K562 (cell line): ENCODE measurements around the gene SLC5A5. TPM values are rescaled to one million over a fixed set of nuclear protein-coding genes. Genes with fewer than 3 reads are reported as not detected.

Experiments used
- ATAC-seq: fragments of 200-7000 bp; cut with Tn5 transposase; 3 replicates; pipeline ENCODE4 v1.9.1; 2020; ENCODE audit warnings: moderate library complexity
- BruUV-seq: library from RNA; stranded (reverse); fragments of 400-500 nt; replicated peaks from 2 replicates; lab custom pipeline; 2021; lab: Mats Ljungman, UMichigan
- CTCF ChIA-PET: fragments of 300-600 bp; formaldehyde crosslinking; extraction: SDS; loops from one replicate; lab custom pipeline; 2021; ENCODE audit warnings: low intra/inter-chr PET ratio; lab: Yijun Ruan, JAX
- POLR2A ChIA-PET: fragments of 300-600, 350-650 bp; sonication (Branson Sonifier 250); formaldehyde crosslinking; extraction: SDS; loops from one replicate; lab custom pipeline; 2021; ENCODE audit warnings: antibody characterized with exemption, inconsistent platforms; lab: Yijun Ruan, JAX
- DNase-seq, 4 experiments: peaks; one replicate each; pipeline versions ENCODE4 v3.0.0 to v3.0.0-alpha.2; 2011 to 2018; ENCODE audit warnings: low spot score in 3 of 4, mixed read lengths in 3 of 4; ENCODE audit errors: extremely low read depth in 1 of 4
- FAIRE-seq: peaks from 2 replicates; lab custom pipeline; 2011; peaks lifted over from hg19 to GRCh38; lab: Jason Lieb, UNC
- H2AFZ ChIP-seq: 2 replicates; pipeline ENCODE4 v1.6.0; 2011; ENCODE audit warnings: low read depth, low read length, control low read depth, inconsistent platforms
- H3K27ac ChIP-seq: fragments of 200-600 bp; 3 replicates; pipeline ENCODE4 v1.8.0; 2011; ENCODE audit warnings: low read depth, mild to moderate bottlenecking, control low read depth, inconsistent platforms, low read length, moderate library complexity, mixed read lengths; ENCODE audit errors: extremely low read depth
- H3K27me3 ChIP-seq, 2 experiments: fragments of 300-600 bp in 1 of 2; 2 replicates in 1 of 2; 3 replicates in 1 of 2; pipeline versions ENCODE4 v1.6.0 to v1.8.0; 2011; ENCODE audit warnings: inconsistent platforms in 2 of 2, low read length in 2 of 2, mild to moderate bottlenecking in 1 of 2, mixed read lengths in 1 of 2, moderate library complexity in 1 of 2; ENCODE audit not compliant: control insufficient read depth in 2 of 2, insufficient read depth in 2 of 2
- H3K36me3 ChIP-seq: fragments of 300-600 bp; 3 replicates; pipeline ENCODE4 v1.8.0; 2011; ENCODE audit warnings: mild to moderate bottlenecking, low read length, inconsistent platforms; ENCODE audit not compliant: control insufficient read depth, insufficient read depth
- H3K4me1 ChIP-seq, 2 experiments: fragments of 200-600 bp in 1 of 2; replicated peaks in 1 of 2; 2 replicates in 1 of 2; 3 replicates in 1 of 2; pipeline versions ENCODE4 v1.5.1 to v1.8.0; 2011; ENCODE audit warnings: inconsistent platforms in 2 of 2, low read length in 2 of 2, mild to moderate bottlenecking in 1 of 2, mixed read lengths in 1 of 2, moderate library complexity in 1 of 2; ENCODE audit not compliant: control insufficient read depth in 2 of 2, insufficient read depth in 2 of 2
- H3K4me2 ChIP-seq: 2 replicates; pipeline ENCODE4 v1.6.1; 2011; ENCODE audit warnings: low read length, control low read depth, inconsistent platforms, mixed read lengths; ENCODE audit not compliant: insufficient read depth
- H3K4me3 ChIP-seq: fragments of 200-600 bp; sonication (generic), shearing (Covaris generic); 2 replicates; pipeline ENCODE4 v1.5.1; 2016; ENCODE audit warnings: control low read depth, inconsistent platforms
- H3K79me2 ChIP-seq: fragments of 200-600 bp; 3 replicates; pipeline ENCODE4 v1.8.0; 2011; ENCODE audit warnings: low read length, inconsistent platforms; ENCODE audit not compliant: control insufficient read depth, insufficient read depth
- H3K9ac ChIP-seq, 2 experiments: 2 replicates each; pipeline versions ENCODE4 v1.6.0 to v1.6.1; 2011; ENCODE audit warnings: low read depth in 2 of 2, low read length in 2 of 2, control low read depth in 1 of 2, inconsistent platforms in 1 of 2, mild to moderate bottlenecking in 1 of 2, mixed read lengths in 1 of 2; ENCODE audit not compliant: insufficient read depth in 1 of 2
- H3K9me1 ChIP-seq: one replicate; pipeline ENCODE4 v1.6.0; 2011; ENCODE audit warnings: inconsistent platforms, mild to moderate bottlenecking, low read length, moderate library complexity; ENCODE audit not compliant: control insufficient read depth, insufficient read depth
- H3K9me3 ChIP-seq: replicated peaks from 2 replicates; pipeline ENCODE4 v1.5.1; 2011; ENCODE audit warnings: low read depth, low read length, inconsistent platforms; ENCODE audit not compliant: control insufficient read depth, insufficient read depth
- H4K20me1 ChIP-seq: replicated peaks from 2 replicates; pipeline ENCODE4 v1.6.1; 2011; ENCODE audit warnings: low read length, inconsistent platforms, mixed read lengths; ENCODE audit not compliant: control insufficient read depth, insufficient read depth
- CBX8 ChIP-seq: fragments of 200-600 bp; sonication (generic); IDR thresholded peaks from 2 replicates; pipeline ENCODE4 v1.6.1; 2012; ENCODE audit warnings: borderline replicate concordance, mixed run types, low read depth, mild to moderate bottlenecking, moderate library complexity, mixed read lengths, low read length, control low read depth, inconsistent platforms; ENCODE audit not compliant: poor library complexity, severe bottlenecking; ENCODE audit errors: extremely low read depth
- CTBP1 ChIP-seq: fragments of 450-650 bp; IDR thresholded peaks from 2 replicates; pipeline ENCODE4 v1.6.1; 2016; ENCODE audit warnings: borderline replicate concordance
- E2F6 ChIP-seq, 2 experiments: IDR thresholded peaks; 2 replicates each; pipeline ENCODE4 v1.6.1; 2011; ENCODE audit warnings: borderline replicate concordance in 1 of 2, control low read depth in 1 of 2, low read depth in 1 of 2, low read length in 1 of 2, mild to moderate bottlenecking in 1 of 2, mixed read lengths in 1 of 2, moderate library complexity in 1 of 2; ENCODE audit not compliant: insufficient read depth in 1 of 2, insufficient read length in 1 of 2, poor library complexity in 1 of 2, severe bottlenecking in 1 of 2; ENCODE audit errors: extremely low read depth in 1 of 2
- FOXP4 ChIP-seq: sonication (generic); formaldehyde crosslinking; IDR thresholded peaks from 2 replicates; pipeline ENCODE4 v1.8.0; 2022; ENCODE audit warnings: mild to moderate bottlenecking, missing genetic modification reagents, borderline replicate concordance
- HMGN3 ChIP-seq: IDR thresholded peaks from 2 replicates; pipeline ENCODE4 v1.6.1; 2011; ENCODE audit warnings: borderline replicate concordance, low read depth, mild to moderate bottlenecking, mixed read lengths, low read length; ENCODE audit not compliant: insufficient read length; ENCODE audit errors: extremely low read depth
- KDM2B ChIP-seq: fragments of 250-450 bp; sonication (Bioruptor Pico); IDR thresholded peaks from 2 replicates; pipeline ENCODE4 v1.8.0; 2021; ENCODE audit warnings: mild to moderate bottlenecking, moderate library complexity
- MAZ ChIP-seq, 2 experiments: fragments of 450-650 bp in 1 of 2; sonication (generic) in 1 of 2; formaldehyde crosslinking; IDR thresholded peaks in 1 of 2; conservative IDR thresholded peaks in 1 of 2; 2 replicates each; pipeline versions ENCODE4 v1.4.0 to v1.5.0; 2020; ENCODE audit warnings: mild to moderate bottlenecking in 1 of 2, missing genetic modification reagents in 1 of 2
- NFE2 ChIP-seq: IDR thresholded peaks from 2 replicates; pipeline ENCODE4 v1.6.1; 2014; ENCODE audit warnings: antibody characterized with exemption, low read depth
- NRF1 ChIP-seq, 2 experiments: fragments of 450-650 bp; IDR thresholded peaks in 1 of 2; conservative IDR thresholded peaks in 1 of 2; 2 replicates each; pipeline ENCODE4 v1.6.1; 2014; ENCODE audit warnings: mild to moderate bottlenecking in 2 of 2
- PHF20 ChIP-seq: fragments of 450-650 bp; IDR thresholded peaks from 2 replicates; pipeline ENCODE4 v1.6.1; 2018; ENCODE audit not compliant: partially characterized antibody
- POLR2H ChIP-seq: IDR thresholded peaks from 2 replicates; pipeline ENCODE4 v1.6.1; 2016; ENCODE audit warnings: missing genetic modification characterization, low read depth, mild to moderate bottlenecking, control low read depth, missing compliant biosample characterization, moderate library complexity
- RAD51 ChIP-seq: fragments of 450-650 bp; IDR thresholded peaks from 2 replicates; pipeline ENCODE4 v1.7.1; 2016; ENCODE audit warnings: low read depth, mild to moderate bottlenecking, borderline replicate concordance
- TCF3 ChIP-seq: sonication (generic); formaldehyde crosslinking; IDR thresholded peaks from 2 replicates; pipeline ENCODE4 v1.4.0; 2020; ENCODE audit warnings: mild to moderate bottlenecking, missing genetic modification reagents
- WGBS: fragments of 100-300 bp; shearing (Covaris generic); methylation state at CpG from one replicate; pipeline ENCODE4 v1.1.6; 2016; ENCODE audit warnings: low coverage, mixed read lengths; ENCODE audit not compliant: insufficient coverage; ENCODE audit errors: missing lambda C conversion rate; 5-methylcytosine and 5-hydroxymethylcytosine counted together
- in situ Hi-C: fragments of 300-500 bp; cut with MboI; formaldehyde crosslinking; loops from 4 replicates; pipeline ENCODE4 v1.15.0; 2018; ENCODE audit warnings: inconsistent platforms, mixed read lengths
- intact Hi-C: fragments of 100-400 bp; cut with micrococcal nuclease; formaldehyde crosslinking; loops from 2 replicates; pipeline ENCODE4 v1.14.2; 2022
- polyA plus RNA-seq, 8 experiments: library from polyadenylated mRNA; depleted of rRNA in 4 of 8; stranded (reverse) in 5 of 8; unstranded in 3 of 8; fragments of >200 nt; fragmentation: Nextera tagmentation in 2 of 8; fragmentation: Illumina TruSeq in 1 of 8; extraction: Ambion mirVana in 2 of 8; extraction: Trizol in 1 of 8; gene quantifications; 2 replicates each; pipeline versions ENCODE4 v1.2.1 to v1.2.3, GENCODE V29; 2011 to 2014; ENCODE audit warnings: inconsistent platforms in 1 of 8, missing spikeins in 1 of 8
- total RNA-seq, 7 experiments: library from RNA; depleted of rRNA in 6 of 7; stranded (reverse); fragments of >200 nt in 6 of 7; fragmentation: Illumina TruSeq in 2 of 7; extraction: Trizol in 2 of 7; gene quantifications; 2 replicates each; pipeline versions ENCODE4 v1.2.1 to v1.2.3, GENCODE V29; 2011 to 2021; ENCODE audit warnings: low replicate concordance in 1 of 7

SLC5A5 gene
- total and polyA plus RNA-seq, 9 of the 15 experiments (the other 6 are each of a cell fraction or from before 2014, with no cell fraction given), result 0.10 to 0.73 (median 0.23) TPM

DNA sequence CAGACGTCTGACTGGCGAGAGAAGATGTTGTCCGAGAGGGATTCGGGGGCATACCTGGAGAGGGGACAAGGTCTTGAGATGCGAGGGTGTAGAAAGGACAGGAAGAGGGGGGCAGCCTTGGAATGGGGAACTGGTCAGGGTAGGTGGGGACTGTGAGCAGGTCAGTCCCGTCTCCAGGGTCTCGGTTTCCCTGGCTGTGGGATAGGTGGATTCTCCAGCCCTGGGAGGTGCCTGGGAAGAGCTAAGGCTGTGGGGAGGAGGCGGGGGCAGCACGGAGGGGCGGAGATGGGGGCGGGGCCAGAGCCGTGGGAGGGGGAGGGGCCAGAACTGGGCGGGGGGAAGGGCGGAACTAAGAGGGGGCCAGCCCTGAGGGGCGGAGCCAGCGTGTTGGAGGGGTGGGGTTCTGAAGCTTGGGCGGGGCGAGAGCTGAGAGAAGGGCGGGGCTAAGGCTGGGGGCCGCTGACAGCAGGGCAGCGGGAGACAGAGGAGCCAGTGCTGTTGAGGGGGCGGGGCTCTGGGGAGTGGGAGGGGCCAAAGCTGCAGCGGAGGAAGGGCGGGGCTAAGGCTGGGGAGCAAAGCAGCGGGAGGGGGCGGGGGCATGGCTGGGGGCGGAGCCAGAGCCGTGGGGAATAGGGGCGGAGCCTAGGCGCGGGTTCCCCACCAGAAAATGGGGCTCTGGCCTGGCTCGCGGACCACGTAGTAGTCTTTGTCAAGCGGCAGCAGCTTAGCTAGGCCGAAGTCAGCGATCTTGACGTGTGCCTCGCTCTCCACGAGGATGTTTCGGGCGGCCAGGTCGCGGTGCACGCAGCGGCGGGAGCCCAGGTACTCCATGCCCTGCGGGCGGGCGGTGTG lies 41.0 kb upstream of the SLC5A5 start:
- Histone ChIP-seq H3K4me2 (peak overlapping the region; percentile 95), H3K27me3 (peaks cover 2 to 7% of the 10 kb centered on the region in 2 experiments; a peak in 3 of 5 replicates), H4K20me1 (peaks cover 5% of the 10 kb centered on the region; the same call in 1 of the 2 replicates), H3K27ac (no peak overlapping the region; the same call in 2 of the 3 replicates), H2AFZ (peak overlapping the region; percentile 98), H3K9me3 (no peaks in the 10 kb centered on the region), H3K9me1 (no peaks in the 10 kb centered on the region), H3K4me1 (peaks cover 4 to 34% of the 10 kb centered on the region in 2 experiments; a peak in 3 of 5 replicates), H3K9ac (peak overlapping the region; percentile 50 to 93; a peak in 3 of 4 replicates), H3K36me3 (no peaks in the 10 kb centered on the region), H3K79me2 (no peaks in the 10 kb centered on the region), H3K4me3 (peak overlapping the region; percentile 42)
- ChIA-PET CTCF (no interaction called here), POLR2A (interaction anchor here (0.5 to 1.4 kb wide), 5 partner anchors 8 to 557 kb away, joined by 3 to 4 read pairs (median 3); no protein-coding TSS in a partner anchor)
- 3% methylated on average over 23 of the region's 50 CpGs for WGBS
- peak; percentile 92 for FAIRE-seq
- BruUV-seq, result no TSS peak
- intact Hi-C loops, result no loop called here
- in situ Hi-C loops, result no loop called here
- peak; percentile 92 to 100 (median 100) for DNase-seq
- ATAC-seq, result peak; percentile 91
- TF ChIP-seq NFE2 (no peak), KDM2B (CRISPR knock-in tag) (peak; percentile 92), NRF1 (conservative IDR thresholded peaks at IDR 0.05 in 1 of 2, IDR thresholded peaks at IDR 0.05 in 1 of 2) (peak; percentile 8 to 38; a peak in 2 of 4 replicates), HMGN3 (peak; percentile 15), FOXP4 (CRISPR knock-in tag) (no peak), TCF3 (CRISPR knock-in tag) (no peak), POLR2H (no peak), CBX8 (no peak), CTBP1 (no peak), E2F6 (IDR thresholded peaks at IDR 0.05; ENCODE audit: borderline replicate concordance in 1 of 2, extremely low read depth in 1 of 2, insufficient read depth in 1 of 2, insufficient read length in 1 of 2, low read depth in 1 of 2, low read length in 1 of 2, poor library complexity in 1 of 2, severe bottlenecking in 1 of 2) (peak; percentile 17 to 19), MAZ (CRISPR knock-in tag; conservative IDR thresholded peaks at IDR 0.05 in 1 of 2, IDR thresholded peaks at IDR 0.05 in 1 of 2) (0 out of 4 replicates have a peak, but pooled peaks of 1 of the 2 experiments have one; percentile 42), RAD51 (no peak), PHF20 (no peak)
